MCF 10A (cell line): ENCODE measurements around the gene PHACTR1. TPM values are rescaled to one million over a fixed set of nuclear protein-coding genes. Genes with fewer than 3 reads are reported as not detected.

Experiments used
- BruUV-seq: library from RNA; stranded (reverse); fragments of 400-500 nt; replicated peaks from 2 replicates; lab custom pipeline; 2021; lab: Mats Ljungman, UMichigan
- CTCF ChIA-PET: fragments of 300-600 bp; sonication (Branson Sonifier 250); formaldehyde crosslinking; extraction: SDS; loops from one replicate; lab custom pipeline; 2021; ENCODE audit warnings: antibody characterized with exemption, inconsistent platforms; lab: Yijun Ruan, JAX
- POLR2A ChIA-PET: fragments of 300-600, 350-650 bp; sonication (Branson Sonifier 250); formaldehyde crosslinking; extraction: SDS; loops from one replicate; lab custom pipeline; 2020; ENCODE audit warnings: antibody characterized with exemption, inconsistent platforms; lab: Yijun Ruan, JAX
- DNase-seq: peaks from one replicate; pipeline ENCODE4 v3.0.0-alpha.2; 2018; ENCODE audit not compliant: unreplicated experiment
- H3K27ac Mint-ChIP-seq: one replicate; pipeline ENCODE4 v1.8.0; 2022; ENCODE audit warnings: mild to moderate bottlenecking, low read depth, mixed read lengths; ENCODE audit not compliant: unreplicated experiment
- H3K27me3 Mint-ChIP-seq: one replicate; pipeline ENCODE4 v1.8.0; 2022; ENCODE audit warnings: mixed read lengths; ENCODE audit not compliant: insufficient read depth, unreplicated experiment
- H3K36me3 Mint-ChIP-seq: one replicate; pipeline ENCODE4 v1.8.0; 2022; ENCODE audit warnings: mild to moderate bottlenecking, moderate library complexity, mixed read lengths; ENCODE audit not compliant: insufficient read depth, unreplicated experiment
- H3K4me1 Mint-ChIP-seq: one replicate; pipeline ENCODE4 v1.8.0; 2022; ENCODE audit warnings: mixed read lengths; ENCODE audit not compliant: insufficient read depth, unreplicated experiment
- H3K4me3 Mint-ChIP-seq: one replicate; pipeline ENCODE4 v1.8.0; 2022; ENCODE audit warnings: mild to moderate bottlenecking, moderate library complexity, mixed read lengths; ENCODE audit not compliant: unreplicated experiment
- H3K9me3 Mint-ChIP-seq: one replicate; pipeline ENCODE4 v1.8.0; 2022; ENCODE audit warnings: mixed read lengths; ENCODE audit not compliant: unreplicated experiment
- CTCF ChIP-seq: fragments of 200-600 bp; IDR thresholded peaks from one replicate; pipeline ENCODE4 v1.8.0; 2022; ENCODE audit warnings: antibody characterized with exemption, mild to moderate bottlenecking; ENCODE audit not compliant: unreplicated experiment
- intact Hi-C: fragments of 100-400 bp; cut with micrococcal nuclease; formaldehyde crosslinking; loops from 2 replicates; pipeline ENCODE4 v1.14.1; 2022
- total RNA-seq: library from RNA; stranded (reverse); gene quantifications from 2 replicates; pipeline ENCODE4 v1.2.3, GENCODE V29; 2022

The PHACTR1 gene
- total RNA-seq, 1 experiment from 2014 or later, result not detected

- no peak for TF ChIP-seq CTCF
- peak within 1 kb of the TSS; percentile 79 for H3K27ac Mint-ChIP-seq
- ChIA-PET CTCF (interaction anchor here (0.6 to 8.4 kb wide), 12 partner anchors 78 to 422 kb away, joined by 3 to 160 read pairs (median 3); partner anchors contain the start of gene SIRT5), POLR2A (interaction anchor here (0.6 to 5.2 kb wide), 41 partner anchors 8 to 944 kb away, joined by 3 to 40 read pairs (median 5); partner anchors contain the start of genes GFOD1, NOL7 and SIRT5)
- H3K36me3 Mint-ChIP-seq, result peaks cover 20% of the 10 kb centered on the region
- intact Hi-C loops, result no loop called here
- H3K9me3 Mint-ChIP-seq, result no peaks in the 10 kb centered on the region
- no peaks in the 10 kb centered on the region for H3K27me3 Mint-ChIP-seq
- TSS peak; percentile 63 for BruUV-seq
- DNase-seq, result peak; percentile 92
- no peaks in the 10 kb centered on the region for H3K4me1 Mint-ChIP-seq
- H3K4me3 Mint-ChIP-seq, result peak within 1 kb of the TSS; percentile 88
Observed at GRCh38 chr6:13328076-13328874, 611.7 kb downstream of the PHACTR1 start, which contains the start of gene TBC1D7. Gene TBC1D7, minus strand, starts transcription at chr6:13328537. Its CDS starts 1,639 bp downstream, at chr6:13326898.

GRCh38 chr6:13328875-13329183 is 612.3 kb downstream of the PHACTR1 start:
- peaks cover 15% of the 10 kb centered on the region for H3K36me3 Mint-ChIP-seq
- POLR2A ChIA-PET, result interaction anchor here (0.7 to 5.2 kb wide), 31 partner anchors 9 to 417 kb away, joined by 3 to 40 read pairs (median 5); partner anchors contain the start of genes GFOD1, NOL7 and SIRT5
- no peaks in the 10 kb centered on the region for H3K4me1 Mint-ChIP-seq
- H3K4me3 Mint-ChIP-seq, result peak overlapping the region; percentile 88
- CTCF ChIA-PET, result interaction anchor here (0.6 to 8.4 kb wide), 13 partner anchors 8 to 422 kb away, joined by 3 to 160 read pairs (median 4); partner anchors contain the start of gene SIRT5
- no peaks in the 10 kb centered on the region for H3K27me3 Mint-ChIP-seq
- no peaks in the 10 kb centered on the region for H3K9me3 Mint-ChIP-seq
- TF ChIP-seq CTCF, result no peak
- intact Hi-C loops, result no loop called here
- TSS peak; percentile 93 for BruUV-seq
- H3K27ac Mint-ChIP-seq, result peak overlapping the region; percentile 79
- DNase-seq, result no peak

- no TSS peak for BruUV-seq
- CTCF ChIA-PET, result interaction anchor here (0.5 to 8.4 kb wide), 32 partner anchors 8 to 440 kb away, joined by 3 to 160 read pairs (median 4); no protein-coding TSS in a partner anchor
Observed at GRCh38 chr6:13331516-13332348, 615.2 kb downstream of the PHACTR1 start.

More at GRCh38 chr6:13331516-13332348, 615.2 kb downstream of the PHACTR1 start:
- peak; percentile 51 for TF ChIP-seq CTCF
- peaks cover 5% of the 10 kb centered on the region for H3K4me1 Mint-ChIP-seq
- peak; percentile 25 for DNase-seq
- no peak overlapping the region for H3K4me3 Mint-ChIP-seq
- intact Hi-C loops, result loop anchor here (1.0 kb wide), 2 partner anchors 102 to 420 kb away; no protein-coding TSS in a partner anchor
- H3K9me3 Mint-ChIP-seq, result no peaks in the 10 kb centered on the region
- no peaks in the 10 kb centered on the region for H3K36me3 Mint-ChIP-seq
- H3K27ac Mint-ChIP-seq, result no peak overlapping the region
- H3K27me3 Mint-ChIP-seq, result no peaks in the 10 kb centered on the region
- POLR2A ChIA-PET, result interaction anchor here (1.2 to 5.2 kb wide), 3 partner anchors 24 to 421 kb away, joined by 3 to 40 read pairs (median 4); partner anchors contain the start of gene SIRT5
